Adrenal gland (tissue), 5 donors: ENCODE results near the gene TMEM37.

Experiments used
- POLR2A ChIP-seq, 2 donors: fragments of 450-650 bp; IDR thresholded peaks; one replicate each; pipeline ENCODE4 v1.6.1; 2017; ENCODE audit warnings: antibody characterized with exemption in 2 of 2, mild to moderate bottlenecking in 2 of 2, moderate library complexity in 1 of 2
- TF ChIP-seq, protein P1 (sequence below), 6 experiments: fragments of 450-650 bp in 4 of 6; fragments of 200-600 bp in 2 of 6; sonication (generic) in 1 of 6; IDR thresholded peaks; 1 replicate in 5 of 6; 2 replicates in 1 of 6; pipeline versions ENCODE4 v1.5.1 to v1.8.0; 2016 to 2021; ENCODE audit warnings: antibody characterized with exemption in 6 of 6, mild to moderate bottlenecking in 2 of 6, moderate library complexity in 1 of 6
- donor health status: DM: no; HTN: no; CAD: no.

DNA sequence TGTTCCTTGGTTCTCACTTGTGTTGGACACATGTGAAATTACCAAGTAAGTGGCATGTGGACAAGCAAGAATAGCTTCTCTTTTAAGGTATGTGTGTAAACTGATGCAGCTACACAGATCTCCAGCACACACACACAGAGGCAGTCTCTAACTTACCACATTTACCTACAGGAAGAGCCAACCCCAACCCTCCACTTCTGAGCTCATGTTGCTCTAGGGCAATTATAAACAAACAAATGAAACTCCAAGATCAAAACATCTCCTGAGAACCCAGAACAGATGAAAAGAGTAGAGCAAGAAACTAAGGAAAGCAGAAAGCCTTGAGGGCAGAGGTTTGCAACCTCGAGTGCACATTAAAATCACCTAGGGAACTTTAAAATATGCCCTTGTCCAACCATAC lies 16.0 kb upstream of the TMEM37 start:
- no peak for TF ChIP-seq POLR2A (IDR thresholded peaks at IDR 0.05)
- TF ChIP-seq, protein P1, sequence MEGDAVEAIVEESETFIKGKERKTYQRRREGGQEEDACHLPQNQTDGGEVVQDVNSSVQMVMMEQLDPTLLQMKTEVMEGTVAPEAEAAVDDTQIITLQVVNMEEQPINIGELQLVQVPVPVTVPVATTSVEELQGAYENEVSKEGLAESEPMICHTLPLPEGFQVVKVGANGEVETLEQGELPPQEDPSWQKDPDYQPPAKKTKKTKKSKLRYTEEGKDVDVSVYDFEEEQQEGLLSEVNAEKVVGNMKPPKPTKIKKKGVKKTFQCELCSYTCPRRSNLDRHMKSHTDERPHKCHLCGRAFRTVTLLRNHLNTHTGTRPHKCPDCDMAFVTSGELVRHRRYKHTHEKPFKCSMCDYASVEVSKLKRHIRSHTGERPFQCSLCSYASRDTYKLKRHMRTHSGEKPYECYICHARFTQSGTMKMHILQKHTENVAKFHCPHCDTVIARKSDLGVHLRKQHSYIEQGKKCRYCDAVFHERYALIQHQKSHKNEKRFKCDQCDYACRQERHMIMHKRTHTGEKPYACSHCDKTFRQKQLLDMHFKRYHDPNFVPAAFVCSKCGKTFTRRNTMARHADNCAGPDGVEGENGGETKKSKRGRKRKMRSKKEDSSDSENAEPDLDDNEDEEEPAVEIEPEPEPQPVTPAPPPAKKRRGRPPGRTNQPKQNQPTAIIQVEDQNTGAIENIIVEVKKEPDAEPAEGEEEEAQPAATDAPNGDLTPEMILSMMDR (IDR thresholded peaks at IDR 0.05): no peak
